Brain microvascular endothelial cell (primary cell): ENCODE data around the gene SPTA1.

Experiments used
- DNase-seq: peaks from one replicate; pipeline ENCODE4 v3.0.0-alpha.2; 2020
- H3K27ac ChIP-seq: fragments of 250-450 bp; sonication (Bioruptor Pico); 2 replicates; pipeline ENCODE4 v1.5.1; 2020; ENCODE audit warnings: mild to moderate bottlenecking, moderate library complexity
- H3K27me3 ChIP-seq: fragments of 250-450 bp; sonication (Bioruptor Pico); replicated peaks from 2 replicates; pipeline ENCODE4 v1.5.1; 2020; ENCODE audit warnings: mild to moderate bottlenecking
- H3K36me3 ChIP-seq: fragments of 250-450 bp; sonication (Bioruptor Pico); replicated peaks from 2 replicates; pipeline ENCODE4 v1.5.1; 2020; ENCODE audit warnings: mild to moderate bottlenecking
- H3K4me3 ChIP-seq: 2 replicates; pipeline ENCODE4 v1.5.1; 2011; ENCODE audit warnings: low read depth, mild to moderate bottlenecking, control low read depth, low read length, moderate library complexity
- in situ Hi-C: cut with HindIII; loops from 2 replicates; pipeline ENCODE4 v1.10.0; 2017; ENCODE audit warnings: low sequenced_read_pairs, low pct_ligation_motif_present
- TF ChIP-seq, protein P1 (sequence below): IDR thresholded peaks from 2 replicates; pipeline ENCODE4 v1.5.1; 2011; ENCODE audit warnings: low read depth, mild to moderate bottlenecking, moderate library complexity, low read length, control low read depth, inconsistent platforms; ENCODE audit errors: missing control alignments

SPTA1 gene

DNA sequence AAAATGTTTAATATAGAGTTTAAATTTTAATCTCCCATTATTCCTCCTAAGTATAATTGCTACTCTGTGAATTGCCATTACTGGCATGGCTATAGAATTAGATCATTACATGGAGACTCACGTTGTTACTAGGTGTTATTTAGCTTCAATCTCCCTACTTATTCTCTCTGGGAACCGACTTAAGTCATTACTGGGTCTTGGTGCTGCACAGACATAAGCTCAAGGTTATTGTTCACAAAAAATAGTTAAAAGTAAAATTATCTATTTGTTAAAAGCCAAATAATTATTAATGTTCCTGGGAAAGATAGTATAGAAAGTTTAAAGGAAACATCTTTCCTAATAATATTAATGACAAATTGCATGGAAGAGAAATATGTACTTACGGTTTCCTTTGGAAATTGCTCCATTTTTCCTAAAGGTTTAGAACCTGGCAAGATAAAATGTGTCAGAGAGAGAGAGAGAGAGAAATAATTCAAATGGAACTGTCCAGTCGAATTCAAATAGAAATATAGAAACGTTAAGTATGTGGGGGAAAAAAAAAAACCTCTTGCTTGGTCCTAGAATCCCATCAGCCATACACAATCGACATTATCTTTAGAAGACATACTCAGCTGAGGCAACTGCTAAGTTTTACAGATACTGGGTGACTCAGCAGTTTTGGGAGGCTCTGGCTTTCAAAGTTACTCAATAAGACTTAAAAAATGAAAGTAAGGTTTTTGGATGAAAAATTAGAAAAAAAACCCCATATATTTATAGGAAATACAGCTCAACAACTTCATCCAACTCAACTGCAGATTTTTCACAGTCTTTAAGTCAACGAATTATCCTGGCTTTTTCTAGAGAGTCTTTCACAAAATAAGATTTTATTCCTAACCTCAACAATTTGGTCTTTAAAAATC, at the start of gene SPTA1:
Gene SPTA1, minus strand, starts transcription at position 605 of the 899 bp plus-strand sequence. Its CDS starts 198 bp downstream, at position 407.
- no peaks in the 10 kb centered on the region for H3K36me3 ChIP-seq
- in situ Hi-C loops: no loop called here
- no peak within 1 kb of the TSS for H3K27ac ChIP-seq
- H3K4me3 ChIP-seq: no peak within 1 kb of the TSS
- TF ChIP-seq, protein P1, sequence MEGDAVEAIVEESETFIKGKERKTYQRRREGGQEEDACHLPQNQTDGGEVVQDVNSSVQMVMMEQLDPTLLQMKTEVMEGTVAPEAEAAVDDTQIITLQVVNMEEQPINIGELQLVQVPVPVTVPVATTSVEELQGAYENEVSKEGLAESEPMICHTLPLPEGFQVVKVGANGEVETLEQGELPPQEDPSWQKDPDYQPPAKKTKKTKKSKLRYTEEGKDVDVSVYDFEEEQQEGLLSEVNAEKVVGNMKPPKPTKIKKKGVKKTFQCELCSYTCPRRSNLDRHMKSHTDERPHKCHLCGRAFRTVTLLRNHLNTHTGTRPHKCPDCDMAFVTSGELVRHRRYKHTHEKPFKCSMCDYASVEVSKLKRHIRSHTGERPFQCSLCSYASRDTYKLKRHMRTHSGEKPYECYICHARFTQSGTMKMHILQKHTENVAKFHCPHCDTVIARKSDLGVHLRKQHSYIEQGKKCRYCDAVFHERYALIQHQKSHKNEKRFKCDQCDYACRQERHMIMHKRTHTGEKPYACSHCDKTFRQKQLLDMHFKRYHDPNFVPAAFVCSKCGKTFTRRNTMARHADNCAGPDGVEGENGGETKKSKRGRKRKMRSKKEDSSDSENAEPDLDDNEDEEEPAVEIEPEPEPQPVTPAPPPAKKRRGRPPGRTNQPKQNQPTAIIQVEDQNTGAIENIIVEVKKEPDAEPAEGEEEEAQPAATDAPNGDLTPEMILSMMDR: no peak
- no peaks in the 10 kb centered on the region for H3K27me3 ChIP-seq
- DNase-seq: no peak

DNA sequence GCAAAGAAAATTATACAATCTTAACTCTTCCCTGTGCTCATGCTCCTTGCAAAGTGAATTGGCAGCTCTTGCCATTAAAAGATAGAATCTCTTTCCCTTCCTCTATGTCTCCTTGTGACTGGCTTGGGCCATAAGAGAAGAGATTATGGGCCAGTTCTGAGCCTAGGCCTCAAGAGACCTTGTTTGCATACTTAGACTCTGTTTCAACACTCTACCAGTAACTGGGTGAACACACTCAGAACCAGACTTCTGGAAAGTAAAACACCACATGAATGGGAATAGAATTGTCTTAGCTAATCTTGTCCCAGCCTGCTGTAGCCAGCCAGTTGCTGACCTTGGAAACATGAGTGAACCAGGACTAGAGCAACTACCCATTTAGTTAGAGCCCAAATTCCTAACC, 49.3 kb upstream of the SPTA1 start:
- Histone ChIP-seq H3K27ac (no peak overlapping the region), H3K36me3 (no peaks in the 10 kb centered on the region), H3K27me3 (no peaks in the 10 kb centered on the region), H3K4me3 (no peak overlapping the region)
- TF ChIP-seq, protein P1: no peak
- in situ Hi-C loops: no loop called here
- no peak for DNase-seq

DNA sequence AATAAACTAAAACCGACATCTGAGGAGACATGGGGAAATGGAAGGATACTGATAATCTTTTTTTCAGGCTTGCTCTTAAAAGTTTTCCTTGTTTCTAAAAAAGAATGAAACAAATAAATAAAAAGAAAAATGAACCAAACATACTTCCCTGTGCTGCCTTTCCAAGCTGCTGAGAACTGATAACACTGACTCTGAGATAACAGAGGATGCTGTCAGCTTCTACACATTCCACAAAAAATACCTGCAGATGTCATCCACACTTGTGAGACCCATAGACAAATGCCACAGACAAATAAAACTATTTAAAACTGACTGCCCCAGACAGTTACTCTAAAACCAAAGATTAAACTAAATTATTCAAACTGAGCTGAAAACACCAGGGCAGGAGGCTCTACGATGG, 46.0 kb upstream of the SPTA1 start:
- H3K4me3 ChIP-seq: no peak overlapping the region
- TF ChIP-seq, protein P1: no peak
- no peak for DNase-seq
- H3K27ac ChIP-seq: no peak overlapping the region
- H3K36me3 ChIP-seq: no peaks in the 10 kb centered on the region
- H3K27me3 ChIP-seq: no peaks in the 10 kb centered on the region
- in situ Hi-C loops: no loop called here

GRCh38 chr1:158731707-158732106, 45.2 kb upstream of the SPTA1 start:
- H3K36me3 ChIP-seq: no peaks in the 10 kb centered on the region
- H3K27me3 ChIP-seq: no peaks in the 10 kb centered on the region
- no peak overlapping the region for H3K27ac ChIP-seq
- TF ChIP-seq, protein P1: no peak
- in situ Hi-C loops: no loop called here
- no peak for DNase-seq
- H3K4me3 ChIP-seq: no peak overlapping the region

DNA sequence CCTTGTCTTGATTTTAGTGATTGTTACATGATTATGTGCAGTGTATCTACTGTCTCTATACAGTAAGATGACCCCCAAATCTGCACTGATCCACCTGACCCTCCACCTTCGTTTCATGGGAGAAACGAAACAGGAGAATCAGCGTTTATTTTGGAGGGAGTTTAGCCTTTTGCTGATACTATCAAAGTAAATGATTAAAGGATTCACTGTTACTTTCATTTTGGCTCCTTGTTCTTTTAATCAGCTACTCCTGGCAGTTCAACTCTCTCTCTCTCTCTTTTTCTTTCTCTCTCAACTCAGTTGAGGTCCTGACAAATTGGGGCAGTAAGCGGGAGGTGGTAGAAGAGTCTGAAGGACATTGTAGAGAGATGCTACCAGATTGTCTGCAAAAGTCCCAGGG, 43.9 kb upstream of the SPTA1 start:
- DNase-seq: no peak
- no peaks in the 10 kb centered on the region for H3K36me3 ChIP-seq
- TF ChIP-seq, protein P1: no peak
- no peak overlapping the region for H3K4me3 ChIP-seq
- no peak overlapping the region for H3K27ac ChIP-seq
- H3K27me3 ChIP-seq: no peaks in the 10 kb centered on the region
- in situ Hi-C loops: no loop called here
